ENCODE data around the gene FBXL3. TPM values are rescaled to one million over a fixed set of nuclear protein-coding genes. Genes with fewer than 3 reads are reported as not detected.

Gene FBXL3
- total and polyA plus RNA-seq, 2 of the 13 experiments (the other 11 are each of a cell fraction or from before 2014, with no cell fraction given), result 11.5 to 18.5 TPM

- TF ChIP-seq ZNF318 (CRISPR knock-in tag; IDR thresholded peaks at IDR 0.05) (peak; percentile 63), KLF16 (CRISPR knock-in tag; IDR thresholded peaks at IDR 0.05) (peak in 1 of 2 experiments; percentile 69; a peak in 1 of 4 replicates), ZNF775 (CRISPR knock-in tag; IDR thresholded peaks at IDR 0.05; ENCODE audit: borderline replicate concordance) (no peak), KDM3A (CRISPR knock-in tag; IDR thresholded peaks at IDR 0.05; ENCODE audit: low read depth) (peak; percentile 67; the same call in 1 of the 2 replicates), ZBTB34 (CRISPR knock-in tag; IDR thresholded peaks at IDR 0.05) (peak; percentile 82; the same call in 1 of the 2 replicates), ZNF629 (CRISPR knock-in tag; conservative IDR thresholded peaks at IDR 0.05) (no peak; the same call in 1 of the 2 replicates), ZNF724P (CRISPR knock-in tag; IDR thresholded peaks at IDR 0.05; ENCODE audit: borderline replicate concordance) (peak; percentile 94; the same call in 1 of the 2 replicates), PBX3 (CRISPR knock-in tag; IDR thresholded peaks at IDR 0.05; ENCODE audit: borderline replicate concordance) (peak; percentile 90), HNF4A (CRISPR knock-in tag; IDR thresholded peaks at IDR 0.05) (0 out of 2 replicates have a peak, but pooled peaks have one; percentile 11), FOXK2 (IDR thresholded peaks at IDR 0.05) (no peak), TARDBP (CRISPR knock-in tag; IDR thresholded peaks at IDR 0.05) (no peak; the same call in 1 of the 2 replicates), ZNF781 (CRISPR knock-in tag; IDR thresholded peaks at IDR 0.05; ENCODE audit: borderline replicate concordance, not compliant biosample characterization) (no peak), HDAC1 (CRISPR knock-in tag; IDR thresholded peaks at IDR 0.05) (peak; percentile 92), SIN3B (IDR thresholded peaks at IDR 0.05; ENCODE audit: low read length) (0 out of 2 replicates have a peak, but pooled peaks have one; percentile 15), ZNF576 (CRISPR knock-in tag; IDR thresholded peaks at IDR 0.05) (no peak), ATAD3A (CRISPR knock-in tag; IDR thresholded peaks at IDR 0.05) (no peak)
Measured at GRCh38 chr13:76991796-76992547, 35.0 kb downstream of the FBXL3 start, which contains the start of gene CLN5 (continued).

Data from HepG2 (cell line).